ENCODE results near the gene RALB. TPM values are rescaled to one million over a fixed set of nuclear protein-coding genes. Genes with fewer than 3 reads are reported as not detected.

Gene RALB
- total and polyA plus RNA-seq, 2 of the 4 experiments (the other 2 are of a cell fraction) = 53.6 to 54.7 TPM

- TF ChIP-seq USF2 (IDR thresholded peaks at IDR 0.05; ENCODE audit: low read depth, low read length) (no peak), MXI1 (IDR thresholded peaks at IDR 0.05; ENCODE audit: borderline replicate concordance, low read depth, low read length) (no peak)
Observed at GRCh38 chr2:120222186-120223033, 30.2 kb upstream of the RALB start (continued).
